DMS114 treated with DMSO at 0.1 percent for 48 hours (cell line): Measurements from ENCODE around the gene AP3M1.
"Not testable (repeated sequence)": the region's sequence is repeated elsewhere in the genome, so short reads cannot be mapped to it uniquely, and the experiment has no call there.

Source experiments
- DNase-seq: peaks from one replicate; lab custom pipeline; 2025; ENCODE audit not compliant: unreplicated experiment; lab: John Stamatoyannopoulos, UW

AP3M1 gene

GRCh38 chr10:74150204-74150989 is at the start of gene AP3M1:
TSS of gene AP3M1 (minus strand) at chr10:74150828. CDS start at chr10:74138379, 12,449 bp downstream.
- peak; percentile 46 for DNase-seq

GRCh38 chr10:74199315-74199714 is 48.7 kb upstream of the AP3M1 start:
- DNase-seq = no peak

GRCh38 chr10:74194999-74195398 is 44.4 kb upstream of the AP3M1 start:
- DNase-seq = no peak

- no peak for DNase-seq
These were observed 43.9 kb upstream of the AP3M1 start for GRCh38 chr10:74194545-74194944.

- DNase-seq = no peak
These were observed 39.9 kb upstream of the AP3M1 start for GRCh38 chr10:74190494-74190893.

- DNase-seq = no peak
These were observed 39.4 kb upstream of the AP3M1 start for GRCh38 chr10:74189999-74190421.

GRCh38 chr10:74188617-74189016 is 38.0 kb upstream of the AP3M1 start:
- not testable (repeated sequence) for DNase-seq

- no peak for DNase-seq
These were observed 36.6 kb upstream of the AP3M1 start for GRCh38 chr10:74187237-74187636.

- no peak for DNase-seq
These were observed 36.0 kb upstream of the AP3M1 start for GRCh38 chr10:74186678-74187077.

- no peak for DNase-seq
These were observed 28.6 kb upstream of the AP3M1 start for GRCh38 chr10:74179111-74179710.

GRCh38 chr10:74178042-74178791 is 27.6 kb upstream of the AP3M1 start:
- DNase-seq = no peak

- DNase-seq = no peak
These were observed 26.6 kb upstream of the AP3M1 start for GRCh38 chr10:74177140-74177677.

- peak; percentile 95 for DNase-seq
These were observed 25.9 kb upstream of the AP3M1 start for GRCh38 chr10:74176380-74177139.

GRCh38 chr10:74175510-74176379 is 25.1 kb upstream of the AP3M1 start:
- no peak for DNase-seq

GRCh38 chr10:74174521-74174920 is 23.9 kb upstream of the AP3M1 start:
- DNase-seq = no peak

- DNase-seq = no peak
These were observed 21.0 kb upstream of the AP3M1 start for GRCh38 chr10:74171625-74172024.

GRCh38 chr10:74167443-74167842 is 16.8 kb upstream of the AP3M1 start:
- DNase-seq = no peak

GRCh38 chr10:74165530-74165901 is 14.9 kb upstream of the AP3M1 start:
- no peak for DNase-seq

GRCh38 chr10:74164716-74165529 is 14.3 kb upstream of the AP3M1 start:
- no peak for DNase-seq
